Spleen (tissue), 11 donors: Measurements from ENCODE around the gene WRAP73. TPM values are rescaled to one million over a fixed set of nuclear protein-coding genes. Genes with fewer than 3 reads are reported as not detected.

Experiments used
- DNase-seq: peaks from one replicate; pipeline ENCODE4 v3.0.0-alpha.2; 2020
- H3K27ac ChIP-seq, 8 donors: fragments of 200-600 bp; sonication (generic) in 7 of 8; 1 replicate in 4 of 8; 2 replicates in 4 of 8; pipeline versions ENCODE4 v1.5.0 to v1.8.0; 2016 to 2021; ENCODE audit warnings: inconsistent platforms in 4 of 8, mild to moderate bottlenecking in 4 of 8, moderate library complexity in 1 of 8
- H3K27me3 ChIP-seq, 7 donors: fragments of 200-600 bp; sonication (generic) in 6 of 7; replicated peaks in 1 of 7; 1 replicate in 4 of 7; 2 replicates in 3 of 7; pipeline versions ENCODE4 v1.5.0 to v1.8.0; 2016 to 2021; ENCODE audit warnings: inconsistent platforms in 3 of 7, mild to moderate bottlenecking in 1 of 7
- H3K36me3 ChIP-seq, 6 donors: fragments of 200-600 bp; sonication (generic) in 5 of 6; 1 replicate in 4 of 6; 2 replicates in 2 of 6; pipeline versions ENCODE4 v1.5.0 to v1.8.0; 2016 to 2021; ENCODE audit warnings: inconsistent platforms in 2 of 6
- H3K4me1 ChIP-seq, 6 donors: fragments of 200-600 bp; sonication (generic) in 5 of 6; 1 replicate in 3 of 6; 2 replicates in 3 of 6; pipeline versions ENCODE4 v1.5.0 to v1.8.0; 2016 to 2021; ENCODE audit warnings: inconsistent platforms in 3 of 6
- H3K4me3 ChIP-seq, 8 donors: fragments of 200-600 bp; sonication (generic) in 7 of 8; 1 replicate in 4 of 8; 2 replicates in 4 of 8; pipeline versions ENCODE4 v1.5.0 to v1.8.0; 2016 to 2021; ENCODE audit warnings: inconsistent platforms in 4 of 8, mild to moderate bottlenecking in 4 of 8, moderate library complexity in 2 of 8
- H3K9me3 ChIP-seq, 8 donors: fragments of 200-600 bp; sonication (generic) in 7 of 8; 1 replicate in 4 of 8; 2 replicates in 4 of 8; pipeline versions ENCODE4 v1.5.0 to v1.8.0; 2016 to 2021; ENCODE audit warnings: inconsistent platforms in 4 of 8
- CTCF ChIP-seq, 11 experiments: fragments of 200-600 bp in 7 of 11; fragments of 450-650 bp in 4 of 11; sonication (generic) in 4 of 11; IDR thresholded peaks in 8 of 11; conservative IDR thresholded peaks in 3 of 11; 1 replicate in 7 of 11; 2 replicates in 4 of 11; pipeline versions ENCODE4 v1.4.0 to v1.8.0; 2016 to 2021; ENCODE audit warnings: antibody characterized with exemption in 11 of 11, inconsistent platforms in 4 of 11, mild to moderate bottlenecking in 1 of 11
- POLR2A ChIP-seq, 3 donors: fragments of 450-650 bp; IDR thresholded peaks; one replicate each; pipeline ENCODE4 v1.5.1; 2017; ENCODE audit warnings: antibody characterized with exemption in 3 of 3, mild to moderate bottlenecking in 1 of 3
- POLR2AphosphoS5 ChIP-seq, 3 donors: sonication (generic); formaldehyde crosslinking; IDR thresholded peaks; one replicate each; pipeline ENCODE4 v1.5.1; 2017; ENCODE audit warnings: antibody characterized with exemption in 3 of 3
- whole genome bisulfite sequencing, 5 donors: extraction: QIAGEN DNeasy Blood & Tissue Kit in 3 of 5; methylation state at CpG; one replicate each; pipeline versions ENCODE4 v1.1.5 to v1.1.7; 2013 to 2018; 5-methylcytosine and 5-hydroxymethylcytosine counted together
- intact Hi-C: fragments of 100-400 bp; cut with DNase I; formaldehyde crosslinking; loops from one replicate; pipeline ENCODE4 v1.15.0; 2023; ENCODE audit warnings: low total_unique reads
- polyA plus RNA-seq, 3 donors: library from polyadenylated mRNA; stranded (reverse); fragments of 200-250 nt; gene quantifications; one replicate each; pipeline ENCODE4 v1.2.1, GENCODE V29; 2013
- total RNA-seq, 7 donors: library from RNA; depleted of rRNA in 3 of 7; stranded (reverse); fragments of >200 nt in 3 of 7; fragmentation: NEBNext Ultra II Directional in 4 of 7; extraction: Animal tissue kit (Norgen Biotek cat#: 25700) in 4 of 7; gene quantifications; one replicate each; pipeline versions ENCODE4 v1.1.0 to v1.2.1, GENCODE V29; 2016 to 2021
- donor health status: healthy with polysubstance abuse.
- donor health status: DM: no; HTN: no; CAD: no; lungs with moderate emphysema.
- donor health status: DM: no; HTN: no; CAD: no.
- donor health status: Bipolar disorder and iron deficiency.
- donor health status: healthy.
- donor health status: DM: no; HTN: no; CAD: no.
- donor health status: DM: yes; HTN: yes; CAD: no.

Gene WRAP73
- total and polyA plus RNA-seq, 10 donors: 20.1 to 28.3 (median 25.3) TPM

GRCh38 chr1:3671371-3672180 lies 21.7 kb upstream of the WRAP73 start:
- intact Hi-C loops: no loop called here
- peak; percentile 70 for DNase-seq
- no peak overlapping the region for H3K4me3 ChIP-seq
- no peaks in the 10 kb centered on the region for H3K36me3 ChIP-seq
- no peak for TF ChIP-seq POLR2AphosphoS5 (IDR thresholded peaks at IDR 0.05)
- TF ChIP-seq POLR2A (IDR thresholded peaks at IDR 0.05): no peak
- TF ChIP-seq CTCF (IDR thresholded peaks at IDR 0.05 in 8 of 11, conservative IDR thresholded peaks at IDR 0.05 in 3 of 11): no peak
- H3K4me1 ChIP-seq: peaks cover 0 to 79% (median 33%) of the 10 kb centered on the region in 6 donors
- no peak overlapping the region for H3K27ac ChIP-seq
- WGBS, 5 donors: 61 to 80% (median 73%) methylated on average over 21 to 29 of the region's 29 CpGs
- H3K27me3 ChIP-seq: peaks cover 0 to 38% (median 0%) of the 10 kb centered on the region in 7 donors
- no peaks in the 10 kb centered on the region for H3K9me3 ChIP-seq

- no peak for TF ChIP-seq POLR2AphosphoS5 (IDR thresholded peaks at IDR 0.05)
- no peak for TF ChIP-seq CTCF (IDR thresholded peaks at IDR 0.05 in 8 of 11, conservative IDR thresholded peaks at IDR 0.05 in 3 of 11)
- no peak for TF ChIP-seq POLR2A (IDR thresholded peaks at IDR 0.05)
- 85 to 94% (median 91%) methylated on average over 15 of the region's 15 CpGs for WGBS, 5 donors
- H3K27ac ChIP-seq: no peak overlapping the region
- H3K9me3 ChIP-seq: no peaks in the 10 kb centered on the region
- peaks cover 0 to 38% (median 0%) of the 10 kb centered on the region in 7 donors for H3K27me3 ChIP-seq
- H3K4me3 ChIP-seq: no peak overlapping the region
- DNase-seq: peak; percentile 73
- H3K4me1 ChIP-seq: peaks cover 0 to 79% (median 35%) of the 10 kb centered on the region in 6 donors
- H3K36me3 ChIP-seq: no peaks in the 10 kb centered on the region
- intact Hi-C loops: no loop called here
Measured at GRCh38 chr1:3670823-3671265, 20.9 kb upstream of the WRAP73 start.

GRCh38 chr1:3669971-3670431 lies 20.1 kb upstream of the WRAP73 start:
- WGBS, 5 donors: 80 to 92% (median 86%) methylated on average over 8 to 9 of the region's 9 CpGs
- Histone ChIP-seq H3K4me3 (no peak overlapping the region), H3K27ac (no peak overlapping the region), H3K9me3 (no peaks in the 10 kb centered on the region), H3K27me3 (peaks cover 0 to 38% (median 0%) of the 10 kb centered on the region in 7 donors), H3K36me3 (no peaks in the 10 kb centered on the region), H3K4me1 (peaks cover 0 to 81% (median 36%) of the 10 kb centered on the region in 6 donors)
- DNase-seq: peak; percentile 66
- intact Hi-C loops: no loop called here
- TF ChIP-seq CTCF (IDR thresholded peaks at IDR 0.05 in 8 of 11, conservative IDR thresholded peaks at IDR 0.05 in 3 of 11) (no peak), POLR2AphosphoS5 (IDR thresholded peaks at IDR 0.05) (no peak), POLR2A (IDR thresholded peaks at IDR 0.05) (no peak)

- Histone ChIP-seq H3K9me3 (no peaks in the 10 kb centered on the region), H3K4me1 (peaks cover 0 to 84% (median 39%) of the 10 kb centered on the region in 6 donors), H3K27ac (no peak overlapping the region), H3K27me3 (peaks cover 0 to 38% (median 0%) of the 10 kb centered on the region in 7 donors), H3K4me3 (no peak overlapping the region), H3K36me3 (no peaks in the 10 kb centered on the region)
- 59 to 81% (median 68%) methylated on average over 13 to 14 of the region's 14 CpGs for WGBS, 5 donors
- DNase-seq: peak; percentile 72
- intact Hi-C loops: no loop called here
- TF ChIP-seq CTCF (IDR thresholded peaks at IDR 0.05 in 8 of 11, conservative IDR thresholded peaks at IDR 0.05 in 3 of 11): no peak
- no peak for TF ChIP-seq POLR2AphosphoS5 (IDR thresholded peaks at IDR 0.05)
- TF ChIP-seq POLR2A (IDR thresholded peaks at IDR 0.05): no peak
Measured at GRCh38 chr1:3669421-3669821, 19.5 kb upstream of the WRAP73 start.
